ENCODE data around the gene SERINC4. TPM values are rescaled to one million over a fixed set of nuclear protein-coding genes. Genes with fewer than 3 reads are reported as not detected.
A peak's percentile ranks its signal among the peaks of the same experiment; 100 is the strongest.

The SERINC4 gene
- total RNA-seq, 1 donor from 2014 or later, result not detected

- H3K4me3 ChIP-seq, result no peak overlapping the region
- H3K27me3 ChIP-seq, result no peaks in the 10 kb centered on the region
- H3K4me1 ChIP-seq, result peaks cover 0 to 6% of the 10 kb centered on the region in 2 donors
- H3K27ac ChIP-seq, result no peak overlapping the region
- peaks cover 50 to 73% of the 10 kb centered on the region in 2 donors for H3K36me3 ChIP-seq
- no peak for DNase-seq (ENCODE audit: low spot score in 2 of 2)
- TF ChIP-seq CTCF (IDR thresholded peaks at IDR 0.05), result no peak
- no peaks in the 10 kb centered on the region for H3K9me3 ChIP-seq
- intact Hi-C loops (cut with DNase I), result loop anchor here (10.0 kb wide), 2 partner anchors 53 to 257 kb away; partner anchors contain the start of genes MAP1A, MFAP1 and WDR76
Measured at GRCh38 chr15:43771816-43772215, 28.2 kb downstream of the SERINC4 start.

- no peaks in the 10 kb centered on the region for H3K4me1 ChIP-seq
- TF ChIP-seq CTCF (IDR thresholded peaks at IDR 0.05), result peak; percentile 43 to 85 (median 76)
- no peaks in the 10 kb centered on the region for H3K27me3 ChIP-seq
- peaks cover 68 to 94% of the 10 kb centered on the region in 2 donors for H3K36me3 ChIP-seq
- intact Hi-C loops (cut with DNase I), result loop anchor here (10.0 kb wide), 2 partner anchors 55 to 255 kb away; partner anchors contain the start of genes MAP1A, MFAP1 and WDR76
- no peaks in the 10 kb centered on the region for H3K9me3 ChIP-seq
- H3K27ac ChIP-seq, result peak overlapping the region in 1 of 2 donors; percentile 39
- peak in 1 of 2 donors; percentile 75 for DNase-seq (ENCODE audit: low spot score in 2 of 2)
- H3K4me3 ChIP-seq, result no peak overlapping the region
Measured at GRCh38 chr15:43769584-43770228, 30.3 kb downstream of the SERINC4 start.

GRCh38 chr15:43763819-43764446 lies 36.1 kb downstream of the SERINC4 start:
- no peak for DNase-seq (ENCODE audit: low spot score in 2 of 2)
- TF ChIP-seq CTCF (IDR thresholded peaks at IDR 0.05), result no peak
- intact Hi-C loops (cut with DNase I), result no loop called here
- no peaks in the 10 kb centered on the region for H3K9me3 ChIP-seq
- H3K4me3 ChIP-seq, result no peak overlapping the region
- H3K36me3 ChIP-seq, result peaks cover 90 to 96% of the 10 kb centered on the region in 2 donors
- peak overlapping the region in 1 of 2 donors; percentile 11 for H3K27ac ChIP-seq
- H3K4me1 ChIP-seq, result no peaks in the 10 kb centered on the region
- no peaks in the 10 kb centered on the region for H3K27me3 ChIP-seq

- no peak overlapping the region for H3K27ac ChIP-seq
- H3K4me3 ChIP-seq, result no peak overlapping the region
- intact Hi-C loops (cut with DNase I), result no loop called here
- no peaks in the 10 kb centered on the region for H3K9me3 ChIP-seq
- H3K4me1 ChIP-seq, result no peaks in the 10 kb centered on the region
- DNase-seq (ENCODE audit: low spot score in 2 of 2), result no peak
- H3K36me3 ChIP-seq, result peaks cover 92 to 96% of the 10 kb centered on the region in 2 donors
- TF ChIP-seq CTCF (IDR thresholded peaks at IDR 0.05), result no peak
- no peaks in the 10 kb centered on the region for H3K27me3 ChIP-seq
Measured at GRCh38 chr15:43762824-43763223, 37.2 kb downstream of the SERINC4 start.

- Histone ChIP-seq H3K36me3 (peaks cover 23 to 40% of the 10 kb centered on the region in 2 donors), H3K4me3 (no peak overlapping the region), H3K9me3 (no peaks in the 10 kb centered on the region), H3K4me1 (peaks cover 3 to 14% of the 10 kb centered on the region in 2 donors), H3K27me3 (no peaks in the 10 kb centered on the region), H3K27ac (no peak overlapping the region)
- no peak for DNase-seq (ENCODE audit: low spot score in 2 of 2)
- no peak for TF ChIP-seq CTCF (IDR thresholded peaks at IDR 0.05)
- intact Hi-C loops (cut with DNase I), result no loop called here
Measured at GRCh38 chr15:43751885-43752284, 48.1 kb downstream of the SERINC4 start.

Data from ascending aorta (tissue), 2 donors.